Keratinocyte (primary cell): ENCODE results near the gene ZNF267. TPM values are rescaled to one million over a fixed set of nuclear protein-coding genes. Genes with fewer than 3 reads are reported as not detected.

Experiments used
- DNase-seq: peaks from one replicate; pipeline ENCODE4 v3.0.0-alpha.2; 2011; ENCODE audit warnings: low read depth, missing footprints, low spot score
- FAIRE-seq: peaks from 2 replicates; lab custom pipeline; 2011; peaks lifted over from hg19 to GRCh38; lab: Jason Lieb, UNC
- H2AFZ ChIP-seq: 2 replicates; pipeline ENCODE4 v1.6.0; 2012; ENCODE audit warnings: low read length, control low read depth, inconsistent platforms; ENCODE audit not compliant: control insufficient read depth
- H3K27ac ChIP-seq: 2 replicates; pipeline ENCODE4 v1.5.1; 2011; ENCODE audit warnings: low read length; ENCODE audit not compliant: control insufficient read depth, insufficient read depth
- H3K27me3 ChIP-seq: 3 replicates; pipeline ENCODE4 v1.6.0; 2011; ENCODE audit warnings: low read length; ENCODE audit not compliant: control insufficient read depth, insufficient read depth; ENCODE audit errors: extremely low read depth
- H3K36me3 ChIP-seq, 2 experiments: 2 replicates in 1 of 2; 3 replicates in 1 of 2; pipeline ENCODE4 v1.5.1; 2011; ENCODE audit warnings: low read length in 2 of 2, mild to moderate bottlenecking in 1 of 2; ENCODE audit not compliant: control insufficient read depth in 2 of 2, insufficient read depth in 2 of 2; ENCODE audit errors: extremely low read depth in 1 of 2
- H3K4me1 ChIP-seq: 3 replicates; pipeline ENCODE4 v1.5.1; 2011; ENCODE audit warnings: low read length; ENCODE audit not compliant: control insufficient read depth, insufficient read depth; ENCODE audit errors: extremely low read depth
- H3K4me2 ChIP-seq: 3 replicates; pipeline ENCODE4 v1.6.0; 2011; ENCODE audit warnings: low read depth, low read length; ENCODE audit not compliant: control insufficient read depth, insufficient read depth; ENCODE audit errors: extremely low read depth
- H3K4me3 ChIP-seq, 3 experiments: fragments of 200-600 bp in 1 of 3; sonication (generic) in 1 of 3; 2 replicates in 2 of 3; 3 replicates in 1 of 3; pipeline ENCODE4 v1.5.1; 2011 to 2016; ENCODE audit warnings: low read length in 3 of 3, mild to moderate bottlenecking in 3 of 3, control low read depth in 2 of 3, inconsistent platforms in 1 of 3, low read depth in 1 of 3, mixed read lengths in 1 of 3, mixed run types in 1 of 3, moderate library complexity in 1 of 3; ENCODE audit not compliant: control insufficient read depth in 2 of 3, insufficient read depth in 2 of 3; ENCODE audit errors: extremely low read depth in 1 of 3
- H3K79me2 ChIP-seq: 2 replicates; pipeline ENCODE4 v1.6.0; 2012; ENCODE audit warnings: low read length; ENCODE audit not compliant: control insufficient read depth, insufficient read depth
- H3K9ac ChIP-seq: 3 replicates; pipeline ENCODE4 v1.6.0; 2011; ENCODE audit warnings: low read length; ENCODE audit not compliant: control insufficient read depth, insufficient read depth; ENCODE audit errors: extremely low read depth
- H3K9me1 ChIP-seq: 3 replicates; pipeline ENCODE4 v1.6.0; 2011; ENCODE audit warnings: low read length; ENCODE audit not compliant: control insufficient read depth, insufficient read depth; ENCODE audit errors: extremely low read depth
- H3K9me3 ChIP-seq: 2 replicates; pipeline ENCODE4 v1.5.1; 2012; ENCODE audit warnings: low read depth, low read length; ENCODE audit not compliant: control insufficient read depth
- H4K20me1 ChIP-seq: 3 replicates; pipeline ENCODE4 v1.6.0; 2011; ENCODE audit warnings: low read length; ENCODE audit not compliant: control insufficient read depth, insufficient read depth; ENCODE audit errors: extremely low read depth
- EZH2 ChIP-seq: IDR thresholded peaks from one replicate; pipeline ENCODE4 v1.6.1; 2012; ENCODE audit warnings: inconsistent platforms, mild to moderate bottlenecking, low read length, moderate library complexity
- dilution Hi-C: fragments of 300-500 bp; cut with MboI; formaldehyde crosslinking; loops from one replicate; pipeline ENCODE4 v1.7.0; 2020; ENCODE audit warnings: low sequenced_read_pairs; ENCODE audit not compliant: extremely low pct_ligation_motif_present
- polyA plus RNA-seq, 5 experiments: library from polyadenylated mRNA; depleted of rRNA in 3 of 5; stranded (reverse) in 3 of 5; stranded (forward) in 1 of 5; unstranded in 1 of 5; fragments of >200 nt; gene quantifications; 1 replicate in 1 of 5; 2 replicates in 3 of 5; 3 replicates in 1 of 5; pipeline versions ENCODE4 v1.2.1 to v1.2.3, GENCODE V29; 2011 to 2012; ENCODE audit warnings: missing spikeins in 2 of 5, low read depth in 1 of 5, low replicate concordance in 1 of 5
- TF ChIP-seq, protein P1 (sequence below), 3 experiments: IDR thresholded peaks in 1 of 3; conservative IDR thresholded peaks in 1 of 3; optimal IDR thresholded peaks in 1 of 3; 2 replicates in 2 of 3; 3 replicates in 1 of 3; pipeline versions ENCODE3 to v1.5.1; 2011; ENCODE audit warnings: low read length in 3 of 3, mild to moderate bottlenecking in 3 of 3, moderate library complexity in 2 of 3, control low read depth in 1 of 3, inconsistent platforms in 1 of 3; ENCODE audit not compliant: insufficient read depth in 2 of 3; ENCODE audit errors: extremely low read depth in 1 of 3

The ZNF267 gene
- polyA plus RNA-seq, 1 donor (not counting 4 experiments of a cell fraction or from before 2014, with no cell fraction given), result 10.7 TPM

DNA sequence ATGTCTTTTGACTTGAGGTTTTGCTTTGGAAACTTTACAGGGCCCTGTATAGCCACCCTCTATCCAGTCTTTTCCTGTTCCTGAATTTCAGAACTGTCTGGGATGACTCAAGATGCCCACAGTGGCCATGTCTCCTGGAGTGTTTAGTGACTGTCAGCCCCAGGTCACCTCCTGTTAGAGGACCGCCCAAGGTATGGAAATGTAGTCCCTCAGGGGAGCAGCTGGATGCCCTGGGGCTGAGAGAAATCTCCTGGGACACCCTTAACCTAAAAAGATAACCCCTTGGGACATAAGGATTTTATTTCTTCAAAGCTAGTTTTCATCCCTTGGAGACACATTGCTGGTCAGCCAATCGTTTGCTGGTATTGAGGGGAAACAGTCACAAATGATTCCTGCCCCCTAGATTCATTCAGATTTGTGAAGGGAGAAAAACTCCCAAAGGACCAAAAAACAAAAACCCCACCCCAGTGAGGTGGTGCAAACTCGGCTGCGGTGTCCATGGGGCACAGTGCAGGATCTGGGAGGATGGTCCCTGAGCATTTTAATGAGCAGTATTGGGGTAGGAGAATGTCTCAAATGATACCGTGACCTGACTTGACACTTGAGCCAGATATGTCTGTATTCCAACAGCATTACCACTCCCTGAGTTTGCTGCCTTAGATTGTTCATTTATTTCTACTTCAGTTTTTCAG, 1.7 kb downstream of the ZNF267 start:
- Histone ChIP-seq H3K27ac (peak overlapping the region; percentile 96), H3K4me2 (peak overlapping the region; percentile 97), H2AFZ (no peak overlapping the region), H3K4me1 (peaks cover 43% of the 10 kb centered on the region), H3K9me1 (peaks cover 3% of the 10 kb centered on the region), H4K20me1 (peaks cover 9% of the 10 kb centered on the region), H3K9me3 (no peaks in the 10 kb centered on the region), H3K79me2 (peaks cover 59% of the 10 kb centered on the region), H3K36me3 (peaks cover 7 to 17% of the 10 kb centered on the region in 2 experiments), H3K27me3 (no peaks in the 10 kb centered on the region), H3K9ac (peak overlapping the region; percentile 99), H3K4me3 (peak overlapping the region; percentile 69 to 83 (median 77))
- TF ChIP-seq, protein P1, sequence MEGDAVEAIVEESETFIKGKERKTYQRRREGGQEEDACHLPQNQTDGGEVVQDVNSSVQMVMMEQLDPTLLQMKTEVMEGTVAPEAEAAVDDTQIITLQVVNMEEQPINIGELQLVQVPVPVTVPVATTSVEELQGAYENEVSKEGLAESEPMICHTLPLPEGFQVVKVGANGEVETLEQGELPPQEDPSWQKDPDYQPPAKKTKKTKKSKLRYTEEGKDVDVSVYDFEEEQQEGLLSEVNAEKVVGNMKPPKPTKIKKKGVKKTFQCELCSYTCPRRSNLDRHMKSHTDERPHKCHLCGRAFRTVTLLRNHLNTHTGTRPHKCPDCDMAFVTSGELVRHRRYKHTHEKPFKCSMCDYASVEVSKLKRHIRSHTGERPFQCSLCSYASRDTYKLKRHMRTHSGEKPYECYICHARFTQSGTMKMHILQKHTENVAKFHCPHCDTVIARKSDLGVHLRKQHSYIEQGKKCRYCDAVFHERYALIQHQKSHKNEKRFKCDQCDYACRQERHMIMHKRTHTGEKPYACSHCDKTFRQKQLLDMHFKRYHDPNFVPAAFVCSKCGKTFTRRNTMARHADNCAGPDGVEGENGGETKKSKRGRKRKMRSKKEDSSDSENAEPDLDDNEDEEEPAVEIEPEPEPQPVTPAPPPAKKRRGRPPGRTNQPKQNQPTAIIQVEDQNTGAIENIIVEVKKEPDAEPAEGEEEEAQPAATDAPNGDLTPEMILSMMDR (optimal IDR thresholded peaks at IDR 0.05 in 1 of 3, IDR thresholded peaks at IDR 0.05 in 1 of 3, conservative IDR thresholded peaks at IDR 0.05 in 1 of 3; ENCODE audit: extremely low read depth in 1 of 3, insufficient read depth in 2 of 3, low read length in 3 of 3), result no peak
- TF ChIP-seq EZH2, result no peak
- no peak for DNase-seq
- dilution Hi-C loops, result no loop called here
- no peak for FAIRE-seq

DNA sequence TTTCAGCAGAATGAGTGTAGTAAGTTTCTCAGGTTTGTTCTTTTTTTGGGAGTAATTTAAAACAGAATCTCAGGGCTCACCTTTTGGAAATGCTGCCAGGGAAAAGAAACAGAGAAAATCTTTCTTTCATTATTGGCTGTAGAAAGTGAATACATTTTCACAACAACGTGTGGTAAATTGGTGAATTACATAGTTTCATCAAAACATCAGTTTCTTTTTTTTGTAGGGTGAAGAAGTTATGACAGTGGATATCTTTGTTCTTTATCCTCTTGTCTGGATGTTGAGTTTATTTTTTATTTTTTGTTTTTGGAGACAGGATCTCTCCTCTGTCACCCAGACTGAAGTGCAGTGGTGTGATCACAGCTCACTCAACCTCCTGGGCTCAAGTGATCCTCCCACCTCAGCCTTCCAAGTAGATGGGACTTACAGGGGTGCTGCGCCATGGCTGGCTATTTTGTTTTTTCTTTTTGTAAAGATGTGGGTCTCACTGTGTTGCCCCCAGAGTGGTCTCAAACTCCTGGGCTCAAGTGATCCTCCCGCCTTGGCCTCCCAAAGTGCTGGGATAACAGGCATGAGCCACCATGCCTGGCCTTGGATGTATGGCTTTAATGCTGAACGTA, 2.4 kb downstream of the ZNF267 start:
- Histone ChIP-seq H3K27ac (peak overlapping the region; percentile 96), H3K79me2 (peaks cover 67% of the 10 kb centered on the region), H3K4me3 (peak overlapping the region in 1 of 3 experiments; percentile 77), H4K20me1 (peaks cover 15% of the 10 kb centered on the region), H3K9me1 (peaks cover 3% of the 10 kb centered on the region), H3K4me2 (peak overlapping the region; percentile 97), H3K27me3 (no peaks in the 10 kb centered on the region), H3K4me1 (peaks cover 50% of the 10 kb centered on the region), H3K36me3 (peaks cover 8 to 18% of the 10 kb centered on the region in 2 experiments), H3K9me3 (no peaks in the 10 kb centered on the region), H3K9ac (peak overlapping the region; percentile 99), H2AFZ (no peak overlapping the region)
- dilution Hi-C loops, result no loop called here
- FAIRE-seq (no peak), DNase-seq (no peak)
- no peak for TF ChIP-seq EZH2
- TF ChIP-seq, protein P1 (optimal IDR thresholded peaks at IDR 0.05 in 1 of 3, IDR thresholded peaks at IDR 0.05 in 1 of 3, conservative IDR thresholded peaks at IDR 0.05 in 1 of 3; ENCODE audit: extremely low read depth in 1 of 3, insufficient read depth in 2 of 3, low read length in 3 of 3), result no peak
